HG02970 (cell line): Measurements from ENCODE around the gene B3GAT1.

Experiments used
- ATAC-seq: cut with Tn5 transposase; IDR thresholded peaks from one replicate; pipeline ENCODE4 v1.9.1; 2021; ENCODE audit warnings: mild to moderate bottlenecking, moderate library complexity, moderate number of reproducible peaks; ENCODE audit not compliant: unreplicated experiment, low FRiP score

Gene B3GAT1

GRCh38 chr11:134442246-134442645 lies 30.2 kb upstream of the B3GAT1 start:
- no peak for ATAC-seq

- no peak for ATAC-seq
Measured at GRCh38 chr11:134441706-134442105, 29.7 kb upstream of the B3GAT1 start.

- no peak for ATAC-seq
Measured at GRCh38 chr11:134441281-134441680, 29.2 kb upstream of the B3GAT1 start.

GRCh38 chr11:134440851-134441250 lies 28.8 kb upstream of the B3GAT1 start:
- no peak for ATAC-seq

GRCh38 chr11:134438542-134439537 lies 26.8 kb upstream of the B3GAT1 start:
- ATAC-seq = no peak

- ATAC-seq = no peak
Measured at GRCh38 chr11:134437821-134438220, 25.8 kb upstream of the B3GAT1 start.

- ATAC-seq = no peak
Measured at GRCh38 chr11:134436781-134437180, 24.7 kb upstream of the B3GAT1 start.

- no peak for ATAC-seq
Measured at GRCh38 chr11:134433806-134434205, 21.8 kb upstream of the B3GAT1 start.

GRCh38 chr11:134433251-134433650 lies 21.2 kb upstream of the B3GAT1 start:
- no peak for ATAC-seq

GRCh38 chr11:134432776-134433175 lies 20.7 kb upstream of the B3GAT1 start:
- no peak for ATAC-seq

- ATAC-seq = no peak
Measured at GRCh38 chr11:134429106-134429505, 17.1 kb upstream of the B3GAT1 start.

GRCh38 chr11:134425816-134426536 lies 13.9 kb upstream of the B3GAT1 start:
- ATAC-seq = no peak

GRCh38 chr11:134425413-134425812 lies 13.4 kb upstream of the B3GAT1 start:
- no peak for ATAC-seq

- no peak for ATAC-seq
Measured at GRCh38 chr11:134423106-134423505, 11.1 kb upstream of the B3GAT1 start.

- ATAC-seq = no peak
Measured at GRCh38 chr11:134417871-134418840, 6.1 kb upstream of the B3GAT1 start.

- no peak for ATAC-seq
Measured at GRCh38 chr11:134416726-134417125, 4.7 kb upstream of the B3GAT1 start.

- no peak for ATAC-seq
Measured at GRCh38 chr11:134414766-134415765, 3.0 kb upstream of the B3GAT1 start.

- no peak for ATAC-seq
Measured at GRCh38 chr11:134413826-134414731, 2.0 kb upstream of the B3GAT1 start.
